ENCODE results near the gene TMEM165. TPM values are rescaled to one million over a fixed set of nuclear protein-coding genes. Genes with fewer than 3 reads are reported as not detected.

Gene TMEM165
- polyA plus RNA-seq, 1 donor from 2014 or later = 102 TPM

GRCh38 chr4:55410431-55410830, 14.7 kb downstream of the TMEM165 start:
- H3K27ac ChIP-seq (ENCODE audit: low read length) = no peak overlapping the region
- H3K9ac ChIP-seq (ENCODE audit: low read length) = no peak overlapping the region
- H3K4me3 ChIP-seq (ENCODE audit: low read length) = no peak overlapping the region
- H3K79me2 ChIP-seq (replicated peaks; ENCODE audit: insufficient read depth, low read length) = peaks cover 51% of the 10 kb centered on the region
- no peaks in the 10 kb centered on the region for H3F3A ChIP-seq (ENCODE audit: insufficient read depth, low read length, poor library complexity, severe bottlenecking)
- peaks cover 18% of the 10 kb centered on the region for H3K36me3 ChIP-seq (ENCODE audit: insufficient read depth, low read length)
- no peaks in the 10 kb centered on the region for H3K27me3 ChIP-seq (ENCODE audit: insufficient read depth, low read depth, low read length)
- H3K4me2 ChIP-seq (ENCODE audit: low read length) = no peak overlapping the region
- TF ChIP-seq RAD21 (conservative IDR thresholded peaks at IDR 0.05) (no peak), SMC3 (conservative IDR thresholded peaks at IDR 0.05; ENCODE audit: poor library complexity) (no peak), CTCF (IDR thresholded peaks at IDR 0.05; ENCODE audit: poor library complexity, severe bottlenecking) (no peak), EP300 (conservative IDR thresholded peaks at IDR 0.05; ENCODE audit: poor library complexity, severe bottlenecking) (no peak)
- H2AFZ ChIP-seq (ENCODE audit: low read depth, low read length) = no peak overlapping the region
- no peaks in the 10 kb centered on the region for H4K20me1 ChIP-seq (ENCODE audit: insufficient read depth)
- H3K9me2 ChIP-seq (ENCODE audit: insufficient read depth, low read length) = no peaks in the 10 kb centered on the region
- H3K9me3 ChIP-seq (ENCODE audit: low read length) = no peaks in the 10 kb centered on the region

- H3K4me2 ChIP-seq (ENCODE audit: low read length) = no peak overlapping the region
Measured at GRCh38 chr4:55411621-55412020, 15.9 kb downstream of the TMEM165 start.

GRCh38 chr4:55416176-55416575, 20.4 kb downstream of the TMEM165 start:
- H3K9me3 ChIP-seq (ENCODE audit: low read length) = no peaks in the 10 kb centered on the region
- H3K4me2 ChIP-seq (ENCODE audit: low read length) = no peak overlapping the region
- no peak overlapping the region for H3K27ac ChIP-seq (ENCODE audit: low read length)
- H3K79me2 ChIP-seq (replicated peaks; ENCODE audit: insufficient read depth, low read length) = peaks cover 4% of the 10 kb centered on the region
- H3K9ac ChIP-seq (ENCODE audit: low read length) = no peak overlapping the region
- TF ChIP-seq TAF1 (IDR thresholded peaks at IDR 0.05; ENCODE audit: low read depth) (no peak), SMC3 (conservative IDR thresholded peaks at IDR 0.05; ENCODE audit: poor library complexity) (no peak), REST (IDR thresholded peaks at IDR 0.05; ENCODE audit: borderline replicate concordance) (no peak), RAD21 (conservative IDR thresholded peaks at IDR 0.05) (no peak), CTCF (IDR thresholded peaks at IDR 0.05; ENCODE audit: poor library complexity, severe bottlenecking) (no peak), POLR2AphosphoS5 (IDR thresholded peaks at IDR 0.05) (no peak), MXI1 (conservative IDR thresholded peaks at IDR 0.05; ENCODE audit: poor library complexity, severe bottlenecking) (no peak), EZH2 (IDR thresholded peaks at IDR 0.05; ENCODE audit: borderline replicate concordance, insufficient read depth, low read length, poor library complexity, severe bottlenecking) (no peak), EP300 (conservative IDR thresholded peaks at IDR 0.05; ENCODE audit: poor library complexity, severe bottlenecking) (no peak)
- no peaks in the 10 kb centered on the region for H3K27me3 ChIP-seq (ENCODE audit: insufficient read depth, low read depth, low read length)
- H3K9me2 ChIP-seq (ENCODE audit: insufficient read depth, low read length) = no peaks in the 10 kb centered on the region
- H4K20me1 ChIP-seq (ENCODE audit: insufficient read depth) = no peaks in the 10 kb centered on the region
- H3K36me3 ChIP-seq (ENCODE audit: insufficient read depth, low read length) = peaks cover 6% of the 10 kb centered on the region
- H3F3A ChIP-seq (ENCODE audit: insufficient read depth, low read length, poor library complexity, severe bottlenecking) = no peaks in the 10 kb centered on the region
- H2AFZ ChIP-seq (ENCODE audit: low read depth, low read length) = no peak overlapping the region
- H3K4me3 ChIP-seq (ENCODE audit: low read length) = no peak overlapping the region

More at GRCh38 chr4:55411621-55412020, 15.9 kb downstream of the TMEM165 start:
- H2AFZ ChIP-seq (ENCODE audit: low read depth, low read length) = no peak overlapping the region
- no peaks in the 10 kb centered on the region for H3K9me3 ChIP-seq (ENCODE audit: low read length)
- no peaks in the 10 kb centered on the region for H3K27me3 ChIP-seq (ENCODE audit: insufficient read depth, low read depth, low read length)
- TF ChIP-seq POLR2AphosphoS5 (IDR thresholded peaks at IDR 0.05) = no peak
- TF ChIP-seq MXI1 (conservative IDR thresholded peaks at IDR 0.05; ENCODE audit: poor library complexity, severe bottlenecking) = no peak
- no peak for TF ChIP-seq EZH2 (IDR thresholded peaks at IDR 0.05; ENCODE audit: borderline replicate concordance, insufficient read depth, low read length, poor library complexity, severe bottlenecking)
- peaks cover 11% of the 10 kb centered on the region for H3K36me3 ChIP-seq (ENCODE audit: insufficient read depth, low read length)
- H3F3A ChIP-seq (ENCODE audit: insufficient read depth, low read length, poor library complexity, severe bottlenecking) = no peaks in the 10 kb centered on the region
- no peaks in the 10 kb centered on the region for H3K9me2 ChIP-seq (ENCODE audit: insufficient read depth, low read length)
- H3K4me3 ChIP-seq (ENCODE audit: low read length) = no peak overlapping the region
- H3K27ac ChIP-seq (ENCODE audit: low read length) = no peak overlapping the region
- no peaks in the 10 kb centered on the region for H4K20me1 ChIP-seq (ENCODE audit: insufficient read depth)
- H3K79me2 ChIP-seq (replicated peaks; ENCODE audit: insufficient read depth, low read length) = peaks cover 41% of the 10 kb centered on the region
- H3K9ac ChIP-seq (ENCODE audit: low read length) = no peak overlapping the region
